Heart left ventricle (tissue), 13 donors: Measurements from ENCODE around the gene INO80C.

ENCODE experiments used
- POLR2A ChIP-seq, 2 donors: fragments of 450-650 bp; IDR thresholded peaks; one replicate each; pipeline ENCODE4 v1.6.1; 2017; ENCODE audit warnings: antibody characterized with exemption in 2 of 2, mild to moderate bottlenecking in 2 of 2, moderate library complexity in 2 of 2
- TF ChIP-seq, protein P1 (sequence below), 12 donors: fragments of 200-600 bp; sonication (generic) in 4 of 12; IDR thresholded peaks; one replicate each; pipeline versions ENCODE4 v1.5.0 to v1.8.0; 2018 to 2022; ENCODE audit warnings: antibody characterized with exemption in 12 of 12, mild to moderate bottlenecking in 5 of 12
- donor health status: ischemic (EF 13 %, LVEDD 7.1; RV severe dilation, severe dysfunction).
- donor health status: DM: no; HTN: yes; CAD: no.
- donor health status: DM: no; HTN: no; CAD: no.
- donor health status: ischemic (EF 25% LVEDD 6.9; RV normal size, moderate dysfunction).
- donor health status: ischemic (EF 25% LVEDD 5.7; RV mildly dilated, moderate dysfunction).
- donor health status: ischemic (EF 35%, LVEDD 5.7; RV mildly dilated, moderate dysfunction).
- donor health status: nonischemic (EF 11% LVEDD 7.7; RV severe dilation, severe dysfunction).
- donor health status: DM: yes; HTN: yes; CAD: no.
- donor health status: PGD.
- donor health status: ischemic (EF 29% LVEDD 5.4; RV normal size, mild dysfunction).
- donor health status: nonischemic (EF 23%, LVEDD 6.1; RV moderate dilation, normal function).

DNA sequence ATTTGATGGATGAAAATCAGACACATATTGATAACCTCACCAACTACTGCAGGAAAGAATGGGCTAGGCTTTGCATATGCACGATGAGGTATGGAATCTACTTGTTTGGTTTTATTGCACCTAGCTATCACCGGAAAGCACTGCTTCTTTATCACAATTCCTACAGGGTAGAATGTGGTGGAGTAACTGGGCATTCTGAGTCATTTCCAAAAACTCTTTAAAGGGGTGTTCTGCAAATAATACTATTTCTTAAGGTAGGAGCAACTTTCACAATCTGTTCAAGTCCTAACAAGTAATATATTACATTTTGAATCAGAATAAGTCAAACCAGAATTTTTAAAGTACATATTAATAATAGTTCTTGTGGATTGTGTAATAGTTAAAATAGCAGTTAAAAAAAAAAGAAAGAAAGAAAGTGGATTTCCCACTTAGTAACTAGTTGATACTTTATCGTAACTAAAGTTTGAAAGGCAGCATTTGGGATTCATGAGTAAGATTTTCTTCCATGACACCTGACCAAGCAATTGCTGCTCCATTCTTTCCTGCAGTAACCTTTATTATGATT lies 40.5 kb downstream of the INO80C start:
- TF ChIP-seq, protein P1, sequence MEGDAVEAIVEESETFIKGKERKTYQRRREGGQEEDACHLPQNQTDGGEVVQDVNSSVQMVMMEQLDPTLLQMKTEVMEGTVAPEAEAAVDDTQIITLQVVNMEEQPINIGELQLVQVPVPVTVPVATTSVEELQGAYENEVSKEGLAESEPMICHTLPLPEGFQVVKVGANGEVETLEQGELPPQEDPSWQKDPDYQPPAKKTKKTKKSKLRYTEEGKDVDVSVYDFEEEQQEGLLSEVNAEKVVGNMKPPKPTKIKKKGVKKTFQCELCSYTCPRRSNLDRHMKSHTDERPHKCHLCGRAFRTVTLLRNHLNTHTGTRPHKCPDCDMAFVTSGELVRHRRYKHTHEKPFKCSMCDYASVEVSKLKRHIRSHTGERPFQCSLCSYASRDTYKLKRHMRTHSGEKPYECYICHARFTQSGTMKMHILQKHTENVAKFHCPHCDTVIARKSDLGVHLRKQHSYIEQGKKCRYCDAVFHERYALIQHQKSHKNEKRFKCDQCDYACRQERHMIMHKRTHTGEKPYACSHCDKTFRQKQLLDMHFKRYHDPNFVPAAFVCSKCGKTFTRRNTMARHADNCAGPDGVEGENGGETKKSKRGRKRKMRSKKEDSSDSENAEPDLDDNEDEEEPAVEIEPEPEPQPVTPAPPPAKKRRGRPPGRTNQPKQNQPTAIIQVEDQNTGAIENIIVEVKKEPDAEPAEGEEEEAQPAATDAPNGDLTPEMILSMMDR (IDR thresholded peaks at IDR 0.05) = no peak
- TF ChIP-seq POLR2A (IDR thresholded peaks at IDR 0.05) = no peak
